KMS-11 (cell line): ENCODE results near the gene IFI44L.

Experiments used
- H2AFZ ChIP-seq: fragments of 200-600 bp; sonication (generic); 2 replicates; pipeline ENCODE4 v1.6.1; 2016; ENCODE audit warnings: antibody characterized with exemption, mixed run types, low read depth
- H3K27ac ChIP-seq: fragments of 200-600 bp; sonication (generic); 2 replicates; pipeline ENCODE4 v1.6.1; 2016; ENCODE audit warnings: mild to moderate bottlenecking, mixed run types
- H3K27me3 ChIP-seq: fragments of 200-600 bp; sonication (generic); 2 replicates; pipeline ENCODE4 v1.6.1; 2017; ENCODE audit warnings: mild to moderate bottlenecking, low read depth, mixed run types, moderate library complexity; ENCODE audit not compliant: insufficient read depth
- H3K36me3 ChIP-seq: fragments of 200-600 bp; sonication (generic); 2 replicates; pipeline ENCODE4 v1.6.1; 2017; ENCODE audit warnings: mild to moderate bottlenecking, mixed run types; ENCODE audit not compliant: insufficient read depth
- H3K4me1 ChIP-seq: fragments of 200-600 bp; sonication (generic); 2 replicates; pipeline ENCODE4 v1.6.1; 2016; ENCODE audit warnings: mild to moderate bottlenecking, low read depth, mixed run types; ENCODE audit not compliant: poor library complexity, severe bottlenecking
- H3K4me2 ChIP-seq: fragments of 200-600 bp; sonication (generic); 2 replicates; pipeline ENCODE4 v1.7.0; 2016; ENCODE audit warnings: mild to moderate bottlenecking, mixed run types
- H3K4me3 ChIP-seq: fragments of 200-600 bp; sonication (generic); IDR thresholded peaks from 2 replicates; pipeline ENCODE4 v1.6.1; 2017; ENCODE audit warnings: low read depth, low read length, mixed read lengths; ENCODE audit not compliant: insufficient read depth
- H3K79me2 ChIP-seq: fragments of 200-600 bp; sonication (generic); 2 replicates; pipeline ENCODE4 v1.6.1; 2016; ENCODE audit warnings: low read depth, mixed run types; ENCODE audit not compliant: insufficient read depth
- H3K9ac ChIP-seq: fragments of 200-600 bp; sonication (generic); 2 replicates; pipeline ENCODE4 v1.6.1; 2016; ENCODE audit warnings: mild to moderate bottlenecking, mixed run types
- H4K20me1 ChIP-seq: fragments of 200-600 bp; sonication (generic); 2 replicates; pipeline ENCODE4 v1.6.1; 2016; ENCODE audit warnings: mild to moderate bottlenecking, mixed run types; ENCODE audit not compliant: insufficient read depth
- TF ChIP-seq, protein P1 (sequence below): fragments of 200-600 bp; sonication (generic); conservative IDR thresholded peaks from 2 replicates; pipeline ENCODE4 v1.6.1; 2017; ENCODE audit warnings: low read depth, mild to moderate bottlenecking, antibody characterized with exemption, low read length, moderate library complexity, mixed read lengths

Gene IFI44L

DNA sequence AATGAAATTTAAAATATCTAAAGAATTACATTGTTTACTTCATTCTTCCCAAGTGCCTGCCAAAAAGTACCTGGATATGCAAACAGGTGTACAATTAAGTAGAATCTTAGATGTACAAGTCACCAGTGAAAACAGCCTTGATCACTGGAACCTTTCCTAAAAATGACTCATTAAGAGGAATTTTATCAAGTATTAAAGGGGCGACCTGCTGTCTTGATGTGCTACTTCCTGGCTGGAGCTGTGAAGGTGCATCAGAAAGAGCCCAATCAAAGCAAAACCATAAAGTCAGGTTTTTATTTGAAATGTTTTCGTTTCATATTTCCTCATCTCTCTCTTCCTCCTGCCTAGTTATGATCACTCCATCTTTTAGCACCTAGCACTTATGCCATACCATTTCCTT is 62.8 kb downstream of the IFI44L start:
- TF ChIP-seq, protein P1, sequence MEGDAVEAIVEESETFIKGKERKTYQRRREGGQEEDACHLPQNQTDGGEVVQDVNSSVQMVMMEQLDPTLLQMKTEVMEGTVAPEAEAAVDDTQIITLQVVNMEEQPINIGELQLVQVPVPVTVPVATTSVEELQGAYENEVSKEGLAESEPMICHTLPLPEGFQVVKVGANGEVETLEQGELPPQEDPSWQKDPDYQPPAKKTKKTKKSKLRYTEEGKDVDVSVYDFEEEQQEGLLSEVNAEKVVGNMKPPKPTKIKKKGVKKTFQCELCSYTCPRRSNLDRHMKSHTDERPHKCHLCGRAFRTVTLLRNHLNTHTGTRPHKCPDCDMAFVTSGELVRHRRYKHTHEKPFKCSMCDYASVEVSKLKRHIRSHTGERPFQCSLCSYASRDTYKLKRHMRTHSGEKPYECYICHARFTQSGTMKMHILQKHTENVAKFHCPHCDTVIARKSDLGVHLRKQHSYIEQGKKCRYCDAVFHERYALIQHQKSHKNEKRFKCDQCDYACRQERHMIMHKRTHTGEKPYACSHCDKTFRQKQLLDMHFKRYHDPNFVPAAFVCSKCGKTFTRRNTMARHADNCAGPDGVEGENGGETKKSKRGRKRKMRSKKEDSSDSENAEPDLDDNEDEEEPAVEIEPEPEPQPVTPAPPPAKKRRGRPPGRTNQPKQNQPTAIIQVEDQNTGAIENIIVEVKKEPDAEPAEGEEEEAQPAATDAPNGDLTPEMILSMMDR = no peak
- H3K4me3 ChIP-seq = no peak overlapping the region
- no peak overlapping the region for H3K27ac ChIP-seq

DNA sequence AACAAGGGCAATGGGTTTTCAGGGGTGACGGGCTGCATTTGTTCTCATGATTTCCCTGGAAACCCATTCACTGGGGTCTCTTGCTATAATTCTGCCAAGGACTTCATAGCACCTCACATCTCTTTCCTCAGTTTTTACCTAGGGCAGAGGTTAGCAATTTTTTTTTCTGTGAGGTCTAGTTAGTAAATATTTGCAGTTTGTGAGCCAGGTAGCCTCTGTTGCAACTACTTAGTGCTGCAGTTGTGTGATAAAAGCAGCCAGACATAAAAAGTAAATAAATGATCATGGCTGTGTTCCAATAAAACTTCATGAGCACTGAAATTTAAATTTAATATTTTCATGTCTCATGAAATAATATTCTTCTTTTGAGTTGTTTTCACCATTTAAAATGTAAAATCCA is 67.1 kb downstream of the IFI44L start:
- Histone ChIP-seq H3K4me1 (no peaks in the 10 kb centered on the region), H4K20me1 (no peaks in the 10 kb centered on the region), H2AFZ (no peak overlapping the region), H3K36me3 (no peaks in the 10 kb centered on the region), H3K79me2 (no peaks in the 10 kb centered on the region), H3K9ac (no peak overlapping the region), H3K27me3 (no peaks in the 10 kb centered on the region), H3K27ac (no peak overlapping the region), H3K4me2 (no peak overlapping the region), H3K4me3 (no peak overlapping the region)
- TF ChIP-seq, protein P1 = no peak

More for the DNA sequence above, 62.8 kb downstream of the IFI44L start:
- Histone ChIP-seq H3K79me2 (no peaks in the 10 kb centered on the region), H3K4me2 (no peak overlapping the region), H4K20me1 (no peaks in the 10 kb centered on the region), H3K4me1 (peaks cover 8% of the 10 kb centered on the region), H3K9ac (no peak overlapping the region), H3K36me3 (no peaks in the 10 kb centered on the region), H2AFZ (no peak overlapping the region), H3K27me3 (no peaks in the 10 kb centered on the region)

DNA sequence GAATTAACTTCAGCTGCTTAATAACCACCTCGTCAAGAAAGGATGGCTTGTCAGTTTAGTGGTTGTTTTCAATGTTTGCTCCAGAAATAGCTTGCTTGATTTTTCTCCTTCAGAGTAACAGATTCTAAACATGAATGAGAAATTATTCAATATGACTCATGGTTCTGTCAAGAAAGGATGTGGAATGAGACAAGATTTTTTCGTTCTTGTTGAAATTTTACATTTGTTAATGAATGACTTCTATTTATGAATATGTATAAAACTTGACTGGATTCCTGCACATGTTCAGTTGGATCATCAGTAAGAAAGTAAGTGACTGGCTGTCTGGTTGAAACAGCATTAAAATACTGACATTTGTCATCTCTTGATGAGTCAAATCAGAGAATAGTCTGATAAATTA is 67.7 kb downstream of the IFI44L start:
- no peaks in the 10 kb centered on the region for H3K36me3 ChIP-seq
- H3K4me3 ChIP-seq = no peak overlapping the region
- no peaks in the 10 kb centered on the region for H3K27me3 ChIP-seq
- H3K4me2 ChIP-seq = no peak overlapping the region
- H2AFZ ChIP-seq = no peak overlapping the region
- no peak overlapping the region for H3K27ac ChIP-seq
- H3K9ac ChIP-seq = no peak overlapping the region
- no peaks in the 10 kb centered on the region for H4K20me1 ChIP-seq
- no peaks in the 10 kb centered on the region for H3K79me2 ChIP-seq
- TF ChIP-seq, protein P1 = no peak
- no peaks in the 10 kb centered on the region for H3K4me1 ChIP-seq

DNA sequence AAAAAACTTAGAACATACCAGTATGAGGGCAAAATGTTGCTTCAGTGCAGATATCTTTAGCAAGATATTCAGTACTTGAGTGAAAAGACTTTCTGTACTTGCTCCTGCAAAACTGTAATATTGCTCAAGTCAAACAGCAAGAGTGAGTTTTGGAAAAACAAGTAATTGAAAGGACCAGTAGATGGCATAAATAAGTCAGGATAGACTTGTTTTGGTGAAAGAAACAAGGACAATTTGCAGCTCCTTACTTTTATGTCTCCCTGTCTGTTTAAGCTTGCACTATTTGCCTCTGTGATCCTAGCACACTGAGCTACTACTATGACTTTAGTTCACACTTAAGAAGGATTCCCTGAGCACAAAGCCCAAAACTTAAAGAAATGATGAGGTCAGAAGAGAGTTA is 68.4 kb downstream of the IFI44L start:
- Histone ChIP-seq H3K79me2 (no peaks in the 10 kb centered on the region), H2AFZ (no peak overlapping the region), H3K4me3 (no peak overlapping the region), H4K20me1 (no peaks in the 10 kb centered on the region), H3K4me1 (no peaks in the 10 kb centered on the region), H3K9ac (no peak overlapping the region), H3K36me3 (no peaks in the 10 kb centered on the region), H3K4me2 (no peak overlapping the region), H3K27me3 (no peaks in the 10 kb centered on the region), H3K27ac (no peak overlapping the region)
- TF ChIP-seq, protein P1 = no peak
